SHP77 (cell line): ENCODE results near the gene ST13.
"Not testable (repeated sequence)": the region's sequence is repeated elsewhere in the genome, so short reads cannot be mapped to it uniquely, and the experiment has no call there.

ENCODE experiments used
- DNase-seq, 2 experiments: peaks; one replicate each; lab custom pipeline; 2025; lab: John Stamatoyannopoulos, UW

ST13 gene

DNA sequence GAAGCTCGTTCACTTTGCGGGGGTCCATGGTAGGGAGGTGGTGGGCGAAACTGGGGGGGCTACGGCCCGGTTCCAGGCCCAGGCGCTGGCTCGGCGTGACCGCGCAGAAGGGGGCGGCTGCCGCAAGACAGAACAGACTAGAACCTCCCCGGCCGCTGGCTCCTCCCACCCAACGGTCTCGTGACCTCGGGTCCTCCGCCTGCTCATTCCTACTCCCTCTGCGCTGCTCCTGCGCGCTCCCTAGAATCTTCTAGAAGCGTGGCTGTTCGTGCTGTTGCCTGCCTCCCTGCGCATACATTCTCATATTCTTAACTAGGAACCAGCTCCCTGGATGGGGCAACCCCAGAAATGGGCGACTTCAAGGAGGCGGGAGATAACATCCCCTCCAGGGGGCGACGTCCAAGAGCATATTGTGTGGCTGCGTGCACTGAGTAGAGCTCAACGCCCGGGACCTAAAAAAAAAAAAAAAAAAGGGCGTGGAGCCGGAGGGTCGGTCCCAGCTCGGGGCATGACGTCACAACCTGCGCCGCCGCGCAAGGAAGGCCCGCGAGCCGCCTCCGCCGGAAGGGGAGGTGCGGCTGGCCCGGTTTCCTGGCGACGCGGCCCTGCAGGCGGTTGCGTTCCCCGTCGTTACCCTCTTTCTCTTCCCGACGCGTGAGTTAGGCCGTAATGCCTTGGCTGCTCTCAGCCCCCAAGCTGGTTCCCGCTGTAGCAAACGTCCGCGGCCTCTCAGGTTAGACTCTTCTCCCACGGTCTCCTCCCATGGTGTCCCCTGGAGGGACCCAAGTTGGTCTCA is at the start of gene ST13, which contains the start of gene XPNPEP3:
ST13 (minus strand) TSS at position 127 of the 796 bp plus-strand sequence; CDS start at position 28, 99 bp downstream.
XPNPEP3 (plus strand) TSS at position 636 of the 796 bp plus-strand sequence; CDS start at position 670, 34 bp downstream.
- DNase-seq, result peak; percentile 87 to 90

DNA sequence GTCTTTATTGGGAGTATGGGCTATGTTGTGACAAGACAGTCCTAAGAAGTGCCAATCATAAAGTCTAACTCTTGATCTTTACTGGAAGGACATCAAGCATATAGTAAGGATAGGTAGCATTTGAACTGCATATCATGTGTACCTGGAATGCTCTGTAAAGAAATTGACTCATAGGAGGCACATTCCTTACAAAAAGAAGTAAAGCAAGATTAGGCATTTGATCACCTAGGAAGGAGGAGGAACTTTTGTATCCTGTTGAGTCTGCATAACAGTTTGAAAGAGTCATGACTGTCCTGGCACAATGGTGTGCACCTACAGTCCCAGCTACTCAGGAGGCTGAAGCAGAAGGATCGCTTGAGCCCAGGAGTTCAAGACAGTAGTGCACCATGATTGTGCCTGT is 47.7 kb upstream of the ST13 start:
- DNase-seq, result no peak

DNA sequence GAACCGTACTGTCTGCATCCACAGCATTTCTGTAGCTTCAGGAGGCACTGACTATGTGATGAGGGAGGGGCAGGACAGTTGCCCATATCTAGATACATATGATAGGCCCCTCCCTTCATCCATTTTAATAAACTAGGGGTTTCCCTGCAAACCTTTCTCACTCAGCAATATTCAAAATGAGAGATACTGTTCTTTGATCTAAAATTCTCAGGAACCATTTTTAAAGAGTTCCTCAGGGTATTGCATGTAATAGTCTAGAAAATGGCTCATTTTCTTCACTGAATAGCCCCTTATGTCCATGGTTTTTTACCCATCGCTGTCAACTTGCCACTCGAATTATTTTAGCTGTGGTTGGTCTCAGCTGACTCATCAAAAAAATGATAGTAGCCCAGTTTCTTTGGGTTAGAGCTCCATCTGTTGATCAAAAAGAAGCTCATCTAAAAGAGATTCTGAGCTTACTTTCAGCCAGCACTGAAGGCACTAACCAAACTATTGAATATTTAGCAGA is 42.5 kb upstream of the ST13 start:
- peak; percentile 17 for DNase-seq

DNA sequence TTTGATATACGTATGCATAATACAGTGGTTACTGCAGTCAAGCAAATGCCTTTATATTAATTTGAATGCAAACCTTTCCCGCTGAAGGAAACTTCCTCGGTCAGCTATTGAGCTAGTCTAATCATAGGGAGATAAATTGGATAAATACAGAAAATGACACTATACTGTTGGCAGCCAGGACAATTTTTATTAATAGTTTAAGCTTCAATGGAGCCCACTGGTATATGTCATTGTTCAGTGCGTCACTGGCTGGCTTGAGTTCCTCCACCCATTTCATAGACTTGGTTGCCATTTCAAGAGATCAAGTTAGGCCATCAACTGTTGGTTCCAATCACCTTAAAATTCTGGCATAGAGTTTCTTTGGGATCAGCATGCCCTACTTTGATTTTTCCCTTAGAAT is 38.0 kb upstream of the ST13 start:
- no peak for DNase-seq

DNA sequence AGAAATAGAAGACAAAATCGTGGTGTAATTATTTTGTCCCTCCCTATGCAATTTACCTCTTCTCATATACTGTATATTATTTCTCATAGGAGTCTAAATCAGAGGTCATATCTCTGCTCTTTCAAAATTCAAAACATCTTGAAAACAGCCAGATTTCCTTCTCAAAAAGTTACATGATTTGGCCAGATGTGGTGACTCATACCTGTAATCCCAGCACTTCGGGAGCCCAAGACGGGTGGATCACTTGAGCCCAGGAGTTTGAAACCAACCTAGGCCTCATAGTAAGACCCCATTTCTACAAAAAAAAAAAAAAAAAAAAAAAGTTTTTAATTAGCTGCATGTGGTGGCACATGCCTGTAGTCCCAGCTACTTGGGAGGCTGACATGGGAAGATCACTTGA is 34.4 kb upstream of the ST13 start:
- DNase-seq, result no peak

DNA sequence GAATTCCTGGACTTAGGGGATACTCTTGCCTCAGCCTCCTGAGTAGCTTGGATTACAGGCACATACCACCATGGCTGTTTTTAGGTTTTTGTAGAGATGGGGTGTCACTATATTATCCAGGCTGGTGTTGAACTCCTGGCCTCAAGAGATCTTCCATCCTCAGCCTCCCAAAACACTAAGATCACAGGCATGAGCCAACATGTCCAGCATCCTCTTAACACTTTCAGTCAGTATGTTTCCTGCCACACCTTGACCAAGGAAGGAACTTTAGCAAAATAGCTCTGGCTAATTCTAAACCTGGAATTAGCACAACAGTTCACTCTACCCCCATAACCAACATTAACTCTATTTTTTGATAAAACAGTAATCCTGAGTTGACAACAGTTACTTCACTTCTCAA is 32.7 kb upstream of the ST13 start:
- no peak for DNase-seq

DNA sequence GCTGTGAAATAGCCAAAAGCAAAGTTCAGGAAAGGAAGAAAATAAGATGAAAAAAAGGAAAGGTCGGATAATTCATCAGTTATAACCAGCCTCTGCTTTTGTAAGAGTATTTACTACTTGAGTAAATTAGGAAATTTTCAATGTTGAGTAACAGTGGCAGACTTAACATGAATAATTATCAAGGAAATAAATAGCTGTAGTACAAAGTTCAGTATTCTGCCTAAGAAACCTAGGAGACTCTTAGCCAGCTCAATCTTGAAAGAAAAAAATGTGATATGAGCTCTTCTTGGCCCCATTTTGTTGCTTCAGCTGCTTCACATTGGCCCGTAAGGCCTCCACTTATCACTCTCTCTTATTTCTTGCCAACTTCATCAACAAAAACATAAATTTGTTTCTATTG is 22.5 kb upstream of the ST13 start:
- DNase-seq, result no peak

DNA sequence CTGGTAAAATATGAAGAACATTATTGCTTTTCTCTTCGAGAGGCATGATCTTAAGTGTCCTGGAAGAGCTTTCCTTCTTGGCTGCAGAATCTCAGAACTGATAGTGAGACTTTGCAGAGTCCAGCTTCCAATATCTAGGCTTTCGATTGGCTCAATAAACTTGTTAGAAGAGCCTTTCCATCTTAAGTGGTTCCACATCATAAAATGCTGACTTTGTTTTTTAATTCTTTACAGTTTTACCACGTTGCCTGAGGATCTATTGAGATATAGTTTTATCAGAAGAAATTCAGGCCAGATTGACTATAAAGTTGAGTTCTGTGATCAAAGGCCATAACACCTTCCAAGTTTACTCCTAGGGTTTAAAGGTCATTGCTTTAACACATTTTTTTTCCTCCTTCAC is 21.0 kb upstream of the ST13 start:
- no peak for DNase-seq

DNA sequence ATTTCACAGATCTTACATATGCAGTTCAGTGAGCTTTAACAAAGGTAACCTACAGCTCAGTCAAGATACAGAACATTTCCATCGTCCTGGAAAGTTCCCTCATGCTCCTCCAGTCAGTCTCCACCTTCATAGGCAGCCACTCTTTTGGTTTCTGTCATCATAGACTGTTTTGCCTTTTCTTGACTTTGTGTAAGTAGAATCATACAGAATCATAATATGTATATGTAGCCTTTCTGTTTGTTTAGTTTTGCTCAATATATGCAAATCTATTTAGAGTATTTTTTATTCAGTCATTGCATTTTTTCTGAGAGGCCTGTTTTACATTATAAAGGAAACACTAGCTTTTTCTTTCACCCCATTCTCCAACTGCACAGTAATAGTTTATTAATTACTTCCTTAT is 20.5 kb upstream of the ST13 start:
- no peak for DNase-seq

DNA sequence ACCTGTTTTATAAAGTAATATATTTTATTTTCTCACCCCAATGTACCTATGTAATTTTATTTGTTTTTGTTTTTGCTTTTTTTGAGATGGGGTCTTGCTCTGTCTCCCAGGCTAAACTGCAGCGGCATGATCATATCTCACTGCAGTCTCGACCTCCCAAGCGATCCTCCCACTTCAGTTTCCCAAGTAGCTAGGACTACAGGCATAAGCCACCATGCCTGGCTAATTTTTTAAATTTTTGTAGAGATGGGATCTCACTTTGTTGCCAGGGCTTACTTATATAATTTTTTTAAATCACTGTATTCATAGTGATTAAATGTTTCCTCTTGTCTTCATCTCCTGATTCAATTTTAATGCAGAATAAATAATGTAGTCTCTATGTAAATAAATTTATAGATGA is 18.7 kb upstream of the ST13 start:
- DNase-seq, result no peak

DNA sequence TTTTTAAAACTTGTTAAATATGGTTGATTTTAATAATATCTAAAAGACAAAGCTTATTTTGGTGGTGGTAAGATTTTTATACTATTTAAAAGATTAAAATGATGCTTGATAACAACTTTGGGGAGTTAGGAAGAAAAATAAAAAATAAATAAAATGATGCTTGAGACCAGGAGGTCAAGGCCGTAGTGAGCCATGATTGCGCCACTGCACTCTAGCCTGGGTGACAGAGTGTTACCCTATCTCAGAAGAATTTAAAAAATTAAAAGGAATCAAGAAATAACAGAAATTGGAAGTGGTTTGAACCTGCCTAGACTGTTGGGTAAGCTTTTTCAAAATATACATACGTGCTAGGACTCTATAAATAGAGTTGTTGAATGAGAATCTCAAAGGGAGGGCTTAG is 17.6 kb upstream of the ST13 start:
- no peak for DNase-seq

DNA sequence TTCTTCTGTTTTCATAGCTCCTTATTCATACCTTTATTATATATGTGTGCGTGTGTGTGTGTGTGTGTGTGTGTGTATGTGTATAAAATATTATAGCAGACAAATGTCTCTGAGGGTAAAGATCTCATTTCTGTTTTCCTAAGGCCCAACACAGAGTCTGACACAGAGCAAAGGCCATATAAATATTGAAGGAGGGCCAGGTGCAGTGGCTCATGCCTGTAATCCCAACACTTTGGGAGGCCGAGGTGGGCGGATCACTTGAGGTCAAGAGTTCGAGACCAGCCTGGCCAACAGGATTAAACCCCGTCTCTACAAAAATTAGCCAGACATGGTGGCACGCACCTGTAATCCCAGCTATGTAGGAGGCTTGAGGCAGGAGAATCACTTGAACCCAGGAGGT is 11.9 kb upstream of the ST13 start:
- DNase-seq, result not testable (repeated sequence)

DNA sequence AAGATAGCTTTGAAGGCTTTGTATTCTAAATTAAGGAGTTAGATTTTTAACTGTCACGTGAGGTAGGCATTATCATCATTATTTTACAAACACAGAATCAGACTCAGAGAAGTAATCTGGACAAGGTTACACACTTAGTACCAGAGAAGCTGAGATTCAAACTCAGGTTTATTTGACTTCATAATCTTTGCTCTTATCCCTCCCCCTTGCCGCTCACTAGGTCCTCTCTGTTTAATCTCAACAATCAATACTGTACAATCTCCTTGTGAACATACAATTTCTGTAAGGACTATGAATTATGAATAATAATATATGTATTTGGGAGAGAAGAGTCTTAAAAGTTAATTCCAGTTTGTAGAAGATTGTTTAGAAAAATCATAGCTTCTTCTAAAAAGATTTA is 10.7 kb upstream of the ST13 start:
- DNase-seq, result no peak

DNA sequence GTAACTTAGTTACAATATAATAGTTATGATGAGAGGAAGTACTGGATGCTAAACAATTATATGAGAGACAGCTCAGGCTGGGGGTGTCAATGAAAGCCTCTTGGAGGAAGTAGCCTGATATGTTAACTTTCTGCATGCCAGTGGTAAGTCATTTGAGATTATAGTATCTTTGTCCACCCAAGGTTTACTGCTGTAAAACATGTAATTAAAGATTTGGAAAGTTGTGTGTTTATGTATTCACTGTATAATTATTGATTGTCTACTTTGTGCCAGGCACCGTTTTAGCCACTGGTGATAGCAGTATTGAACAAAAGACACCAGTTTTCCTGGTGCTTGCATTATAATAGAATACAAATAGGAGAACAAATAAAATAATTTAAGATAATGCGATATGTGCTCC is 6.1 kb upstream of the ST13 start:
- DNase-seq, result no peak

DNA sequence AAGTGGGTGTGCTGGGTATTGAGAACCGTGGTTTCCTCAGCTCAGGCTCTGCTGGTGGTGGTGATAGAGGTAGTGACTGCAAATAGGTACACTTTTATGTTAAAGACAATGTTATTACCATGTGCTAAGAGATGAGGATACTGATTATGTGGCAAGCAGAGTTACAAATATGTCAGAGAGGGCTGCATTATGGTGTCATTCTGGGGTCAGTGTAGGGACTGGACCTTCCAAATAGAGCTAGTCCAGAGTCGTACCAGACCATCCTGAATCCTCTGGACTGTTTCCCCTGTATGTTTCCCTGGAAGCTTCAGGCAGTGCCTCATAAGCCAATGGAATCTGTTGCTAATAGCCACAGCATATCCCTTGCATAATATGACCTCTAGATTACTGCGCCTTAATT is 5.6 kb upstream of the ST13 start, which contains the start of gene DNAJB7:
DNAJB7 (minus strand) TSS at position 101 of the 400 bp plus-strand sequence. CDS start 119 bp downstream, outside the sequence.
- DNase-seq, result no peak

DNA sequence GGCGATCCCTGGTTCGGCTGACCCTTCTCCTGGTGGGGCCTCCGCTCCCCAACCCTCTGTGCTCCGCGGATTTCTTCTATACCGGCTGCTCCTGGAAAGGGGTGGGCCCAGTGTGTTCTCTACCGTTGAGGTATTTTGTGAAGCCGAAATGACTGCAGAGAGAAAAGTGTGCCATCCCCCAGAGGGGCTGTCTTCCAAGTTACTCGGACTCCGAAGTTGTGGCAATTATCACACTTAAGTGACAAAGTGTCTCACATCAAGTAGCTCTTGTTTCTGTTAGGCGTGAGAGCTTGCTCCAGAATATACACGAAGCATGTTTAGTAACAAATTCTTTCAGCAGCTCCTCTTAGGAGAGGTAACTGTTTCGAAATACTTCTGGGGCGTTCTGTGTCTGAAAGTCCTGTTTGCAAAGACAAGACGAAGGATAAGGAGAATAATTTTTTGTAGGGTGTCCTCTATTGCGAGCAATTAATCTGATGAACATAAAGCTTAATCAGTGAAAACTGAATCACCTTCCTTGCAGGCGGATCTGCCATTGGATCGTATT is 943 bp upstream of the ST13 start:
- no peak for DNase-seq

DNA sequence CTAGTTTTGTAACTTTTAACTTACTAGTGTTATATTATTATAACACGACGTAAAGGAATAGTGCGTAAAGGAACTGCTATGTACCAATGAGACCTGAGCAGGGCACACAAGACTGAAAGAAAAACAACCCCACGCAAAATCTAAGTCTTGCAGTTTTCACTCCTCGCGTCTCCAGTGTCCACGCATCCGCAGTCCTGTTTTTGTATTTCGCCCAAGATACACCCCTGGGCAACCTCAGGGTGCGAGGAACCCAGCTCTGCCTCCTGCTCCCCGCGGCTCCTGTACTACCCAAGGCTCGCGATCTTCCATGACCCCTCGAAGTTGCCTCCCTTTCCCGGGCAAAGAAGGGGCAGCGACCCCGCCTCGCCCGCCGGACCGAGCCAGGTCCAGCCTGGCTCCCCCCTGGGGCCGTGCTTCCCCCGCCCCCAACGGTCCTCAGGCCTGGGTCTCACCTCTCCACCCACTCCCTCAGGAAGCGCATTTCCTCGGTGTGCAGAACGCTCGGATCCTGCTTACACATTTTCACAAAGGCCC is 393 bp downstream of the ST13 start:
- peak; percentile 4 to 19 for DNase-seq

DNA sequence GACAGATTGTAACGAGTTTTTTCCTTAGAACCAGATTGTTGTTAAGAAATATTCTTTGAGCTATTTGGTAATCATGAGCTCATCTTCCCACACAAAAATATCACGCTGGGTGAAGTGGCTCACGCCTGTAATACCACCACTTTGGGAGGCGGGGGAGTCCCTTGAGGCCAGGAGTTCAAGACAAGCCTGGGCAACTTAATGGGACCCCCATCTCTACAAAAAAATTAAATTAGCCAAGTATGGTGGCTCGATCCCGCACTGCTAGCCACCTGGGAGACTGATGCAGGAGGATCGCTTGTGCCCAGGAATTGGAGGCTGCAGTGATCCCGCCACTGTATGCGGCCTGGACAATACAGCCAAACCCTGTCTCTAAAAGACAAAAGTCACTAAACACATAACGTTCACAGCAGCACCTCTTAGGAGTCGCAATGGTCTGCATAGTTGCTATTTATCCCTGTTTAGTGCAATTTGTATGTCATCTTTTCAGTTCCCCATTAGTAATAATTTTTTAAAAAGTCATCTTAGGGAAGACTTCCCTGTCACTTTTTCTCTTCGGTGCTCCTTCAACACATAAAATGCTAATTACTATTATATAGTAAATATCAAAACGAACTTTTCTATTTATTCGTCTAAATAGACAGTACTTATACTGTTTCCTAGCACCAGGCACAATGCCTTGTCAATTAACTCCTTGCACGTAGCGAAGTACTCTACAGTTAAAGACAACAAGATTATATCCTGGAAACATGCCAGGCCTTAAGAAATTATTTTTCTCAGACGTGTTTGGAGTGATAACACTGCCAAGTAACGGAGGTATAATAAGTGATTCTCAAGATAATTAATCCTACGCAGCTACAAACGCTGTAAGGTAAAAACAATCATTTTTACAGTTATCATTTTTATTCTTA is 1.1 kb downstream of the ST13 start:
- DNase-seq, result no peak

DNA sequence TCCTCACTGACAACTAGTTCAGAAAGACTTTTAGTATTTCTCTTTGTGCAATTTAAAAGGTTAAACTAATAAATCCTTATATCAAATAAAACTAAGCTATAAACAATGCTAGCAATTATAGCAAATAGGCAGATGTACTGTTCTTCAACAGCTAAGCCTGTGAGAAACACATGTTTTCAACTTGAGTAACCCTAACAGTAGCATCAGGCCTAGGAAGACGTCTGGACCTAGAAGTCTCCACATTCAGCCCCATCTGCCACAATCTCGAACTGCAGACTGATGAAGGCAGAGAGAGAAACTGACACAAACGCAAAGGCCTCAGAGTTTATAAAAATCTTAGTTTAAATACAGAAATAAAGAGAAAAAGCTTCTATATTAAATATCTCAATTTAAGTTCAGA is 2.5 kb downstream of the ST13 start:
- DNase-seq, result no peak

DNA sequence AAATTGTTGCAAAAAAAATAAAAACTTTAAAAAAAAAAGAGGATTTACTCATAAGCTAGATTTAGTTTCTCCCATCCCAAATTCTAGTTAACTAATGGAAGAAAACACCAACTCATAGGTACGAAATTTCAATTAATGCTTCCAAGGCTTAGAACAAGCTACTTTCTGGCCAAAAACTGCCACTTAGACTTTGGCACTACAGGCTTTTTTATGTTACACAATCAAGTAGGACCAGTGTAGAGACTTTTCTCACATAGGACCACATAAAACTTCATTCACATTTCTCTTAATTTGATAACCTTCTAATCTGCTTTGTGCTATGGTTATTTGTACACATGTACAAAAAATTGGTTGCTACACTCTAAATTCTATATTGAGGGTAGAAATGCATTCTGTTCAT is 3.1 kb downstream of the ST13 start:
- DNase-seq, result no peak

DNA sequence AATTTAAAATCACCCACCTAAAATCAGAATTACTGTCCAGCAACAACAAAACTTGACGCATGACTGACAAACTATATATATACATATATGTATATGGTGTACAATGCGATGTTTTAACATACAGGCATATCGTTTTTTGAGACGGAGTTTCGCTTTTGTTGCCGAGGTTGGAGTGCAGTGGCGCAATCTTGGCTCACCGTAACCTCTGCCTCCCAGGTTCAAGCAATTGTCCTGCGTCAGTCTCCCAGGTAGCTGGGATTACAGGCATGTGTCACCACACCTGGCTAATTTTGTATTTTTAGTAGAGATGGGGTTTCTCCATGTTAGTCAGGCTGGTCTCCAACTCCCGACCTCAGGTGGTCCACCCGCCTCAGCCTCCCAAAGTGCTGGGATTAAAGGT is 10.6 kb downstream of the ST13 start:
- DNase-seq, result not testable (repeated sequence)

DNA sequence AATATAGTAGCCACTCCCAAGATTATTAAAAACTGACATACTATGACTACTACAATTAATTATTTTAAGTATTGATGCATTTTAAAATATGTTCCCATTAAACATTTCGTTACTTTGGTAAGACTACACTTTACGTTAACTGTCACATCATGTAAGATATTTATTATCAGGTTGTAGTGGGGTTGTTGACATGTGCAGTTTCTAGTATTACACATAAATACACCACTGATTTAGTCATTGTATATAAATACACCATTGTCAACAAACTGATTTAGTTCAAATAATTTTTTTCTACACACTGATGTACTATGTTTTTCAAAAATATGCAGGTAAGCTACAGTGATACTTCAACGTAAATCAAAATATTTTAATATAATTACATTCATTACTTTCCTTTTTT is 11.5 kb downstream of the ST13 start:
- DNase-seq, result no peak
